Body of pancreas (tissue), 4 donors: ENCODE data around the gene SPDYE2. TPM values are rescaled to one million over a fixed set of nuclear protein-coding genes. Genes with fewer than 3 reads are reported as not detected.
"Not testable (repeated sequence)": the region's sequence is repeated elsewhere in the genome, so short reads cannot be mapped to it uniquely, and the experiment has no call there.

Experiments used
- ATAC-seq: fragments of 150-250 bp; one replicate; pipeline ENCODE4 v1.9.1; 2016
- DNase-seq, 4 donors: peaks; one replicate each; pipeline ENCODE4 v3.0.0-alpha.2; 2019
- H3K27ac ChIP-seq, 4 donors: fragments of 200-600 bp; sonication (generic); 1 replicate in 3 of 4; 2 replicates in 1 of 4; pipeline versions ENCODE4 v1.5.1 to v1.6.1; 2016 to 2019; ENCODE audit warnings: mild to moderate bottlenecking in 1 of 4, mixed read lengths in 1 of 4, moderate library complexity in 1 of 4
- H3K27me3 ChIP-seq, 2 donors: fragments of 200-600 bp; sonication (generic); one replicate each; pipeline ENCODE4 v1.6.0; 2016; ENCODE audit warnings: mild to moderate bottlenecking in 1 of 2
- H3K36me3 ChIP-seq, 2 donors: fragments of 200-600 bp; sonication (generic); replicated peaks in 1 of 2; 2 replicates each; pipeline ENCODE4 v1.5.1; 2016; ENCODE audit warnings: low read depth in 2 of 2; ENCODE audit not compliant: insufficient read depth in 1 of 2
- H3K4me1 ChIP-seq: fragments of 200-600 bp; sonication (generic); one replicate; pipeline ENCODE4 v1.6.0; 2016
- H3K4me3 ChIP-seq, 2 donors: fragments of 200-600 bp; sonication (generic); 1 replicate in 1 of 2; 2 replicates in 1 of 2; pipeline ENCODE4 v1.5.1; 2016 to 2019
- H3K9me3 ChIP-seq, 3 donors: fragments of 200-600 bp; sonication (generic); 1 replicate in 2 of 3; 2 replicates in 1 of 3; pipeline ENCODE4 v1.5.1; 2016
- WGBS, 2 donors: methylation state at CpG; one replicate each; pipeline ENCODE4 v1.1.5; 2017; 5-methylcytosine and 5-hydroxymethylcytosine counted together
- intact Hi-C: fragments of 100-400 bp; cut with DNase I; formaldehyde crosslinking; loops from one replicate; pipeline ENCODE4 v1.15.1; 2023
- total RNA-seq, 2 donors: library from RNA; depleted of rRNA; stranded (reverse); fragments of >200 nt; gene quantifications; one replicate each; pipeline ENCODE4 v1.1.0, GENCODE V29; 2016

The SPDYE2 gene
- total RNA-seq, 2 donors from 2014 or later, result not detected

- H3K4me1 ChIP-seq, DNase-seq, H3K27me3 ChIP-seq, intact Hi-C loops, H3K4me3 ChIP-seq, H3K27ac ChIP-seq, H3K36me3 ChIP-seq, H3K9me3 ChIP-seq: not testable (repeated sequence)
- no CpG with 5 or more reads among the region's 30 CpGs for WGBS, 2 donors
- ATAC-seq, result peak; percentile 56
These were observed 60.1 kb downstream of the SPDYE2 start for GRCh38 chr7:102611013-102611674.

- H3K4me1 ChIP-seq, H3K4me3 ChIP-seq, H3K27me3 ChIP-seq, intact Hi-C loops, H3K9me3 ChIP-seq, ATAC-seq, H3K36me3 ChIP-seq: not testable (repeated sequence)
- H3K27ac ChIP-seq, result peak overlapping the region in 1 of 4 donors; percentile 45
- WGBS, 2 donors, result 14 to 32% methylated on average over 6 to 7 of the region's 10 CpGs
- DNase-seq, result peak in 3 of 4 donors; percentile 7 to 15 (median 12)
These were observed 60.8 kb downstream of the SPDYE2 start for GRCh38 chr7:102611675-102612325.

Other genes starting within 250 kb of the SPDYE2 start
- gene SPDYE6, start 194.8 kb upstream of the SPDYE2 start, total RNA-seq, result not detected
- 10 to 100 TPM; 25.2 to 40.2 TPM for gene PRKRIP1, start 154.9 kb upstream of the SPDYE2 start, total RNA-seq
- 10 to 100 TPM; 11.7 to 20.8 TPM for gene ORAI2, start 117.7 kb upstream of the SPDYE2 start, total RNA-seq
- gene ALKBH4, start 86.4 kb upstream of the SPDYE2 start, total RNA-seq, result 10 to 100 TPM; 15.6 to 60.3 TPM
- gene LRWD1, start 86.2 kb upstream of the SPDYE2 start, total RNA-seq, result 10 to 100 TPM; 13.7 to 27.4 TPM
- gene POLR2J, start 72.3 kb upstream of the SPDYE2 start, total RNA-seq, result 10 to 100 TPM in 1 of 2 donors, 1 to 10 TPM in 1; 6.6 to 12.5 TPM
- 10 to 100 TPM in 1 of 2 donors, 1 to 10 TPM in 1; 5.3 to 12.5 TPM for gene RASA4B, start 33.4 kb upstream of the SPDYE2 start, total RNA-seq
- gene UPK3BL2, start 7.5 kb upstream of the SPDYE2 start, total RNA-seq, result 10 to 100 TPM in 1 of 2 donors, 1 to 10 TPM in 1; 7.5 to 20.4 TPM
- 10 to 100 TPM; 25.1 to 26.7 TPM for gene POLR2J3, start 21.4 kb downstream of the SPDYE2 start, total RNA-seq
- gene RASA4, start 65.5 kb downstream of the SPDYE2 start, total RNA-seq, result 10 to 100 TPM; 16.8 to 34.2 TPM
- gene UPK3BL1, start 91.6 kb downstream of the SPDYE2 start, total RNA-seq, result 10 to 100 TPM; 11.7 to 36.6 TPM
- gene SPDYE2B, start 99.1 kb downstream of the SPDYE2 start, total RNA-seq, result not detected
- 10 to 100 TPM in 1 of 2 donors, 1 to 10 TPM in 1; 4.2 to 12.5 TPM for gene POLR2J2, start 120.4 kb downstream of the SPDYE2 start, total RNA-seq
- gene FAM185A, start 197.8 kb downstream of the SPDYE2 start, total RNA-seq, result 10 to 100 TPM; 19.7 to 21.4 TPM